Activated gamma-delta T cell treated with Interleukin-2 at 50 U/mL for 16 hours (primary cell): Measurements from ENCODE around the gene HOXB6.

Experiments
- DNase-seq: peaks from one replicate; pipeline ENCODE4 v3.0.0-alpha.2; 2020

HOXB6 gene

GRCh38 chr17:48634493-48635208 lies 29.9 kb upstream of the HOXB6 start:
- no peak for DNase-seq

- no peak for DNase-seq
Measured at GRCh38 chr17:48633266-48633677, 28.5 kb upstream of the HOXB6 start.

GRCh38 chr17:48632579-48633265 lies 27.9 kb upstream of the HOXB6 start:
- DNase-seq = no peak

- DNase-seq = no peak
Measured at GRCh38 chr17:48631693-48632578, 27.1 kb upstream of the HOXB6 start.

DNA sequence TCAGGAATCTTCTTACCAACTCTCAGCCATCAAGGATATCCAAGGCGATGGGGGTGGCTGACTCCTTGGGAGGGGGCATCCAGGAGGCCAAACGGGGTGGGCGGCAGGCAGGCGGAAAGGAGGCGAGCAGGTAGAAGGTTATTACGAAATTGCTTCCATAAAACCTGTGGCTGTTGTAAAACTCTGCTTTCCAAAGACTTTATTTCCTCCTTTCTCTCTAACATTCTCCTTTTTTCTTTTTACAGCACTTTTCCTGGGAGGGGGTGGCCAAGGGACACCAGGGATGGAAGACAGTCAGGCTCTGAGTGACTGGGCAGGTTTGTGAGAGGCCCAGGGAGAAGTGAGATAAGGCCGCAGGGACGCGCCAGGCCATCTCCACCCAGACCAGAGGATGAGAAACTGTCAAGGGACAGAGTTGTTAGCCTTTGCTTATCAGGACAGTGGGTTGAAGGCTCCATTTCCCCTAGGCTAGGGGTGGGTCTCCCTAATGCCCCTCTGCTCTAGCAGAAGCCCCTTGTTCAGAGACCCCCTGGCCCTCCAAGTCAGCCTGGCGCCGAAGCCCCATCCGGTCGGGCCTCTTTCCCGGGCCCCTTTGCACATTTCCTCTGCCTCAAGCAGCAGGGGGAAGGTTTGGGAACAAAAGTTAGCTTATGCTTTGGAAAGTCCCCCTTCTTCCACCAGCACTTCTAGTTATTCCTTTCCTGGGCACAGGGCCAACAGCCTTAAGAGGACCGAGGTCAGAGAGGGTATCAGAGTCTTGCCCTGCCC lies 26.3 kb upstream of the HOXB6 start:
- no peak for DNase-seq

GRCh38 chr17:48630009-48630924 lies 25.5 kb upstream of the HOXB6 start:
- DNase-seq = no peak

DNA sequence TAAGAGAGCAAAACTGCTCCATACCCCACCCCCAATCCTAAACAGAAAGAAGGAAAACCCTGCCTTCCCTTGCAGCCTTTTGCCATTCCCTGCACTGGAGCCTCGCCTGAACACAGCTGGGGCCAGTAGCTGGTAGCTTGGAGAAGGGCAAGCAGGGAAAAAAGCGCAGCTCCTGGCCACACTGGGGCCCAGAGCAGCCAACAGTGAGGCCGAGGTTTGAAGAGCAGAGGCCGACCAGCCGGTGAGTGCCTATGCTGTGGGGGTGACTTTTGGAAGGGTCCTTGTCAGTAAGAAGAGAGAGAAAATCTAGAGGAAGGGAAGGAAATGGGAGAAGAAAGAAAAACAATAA lies 24.6 kb upstream of the HOXB6 start:
- no peak for DNase-seq

DNA sequence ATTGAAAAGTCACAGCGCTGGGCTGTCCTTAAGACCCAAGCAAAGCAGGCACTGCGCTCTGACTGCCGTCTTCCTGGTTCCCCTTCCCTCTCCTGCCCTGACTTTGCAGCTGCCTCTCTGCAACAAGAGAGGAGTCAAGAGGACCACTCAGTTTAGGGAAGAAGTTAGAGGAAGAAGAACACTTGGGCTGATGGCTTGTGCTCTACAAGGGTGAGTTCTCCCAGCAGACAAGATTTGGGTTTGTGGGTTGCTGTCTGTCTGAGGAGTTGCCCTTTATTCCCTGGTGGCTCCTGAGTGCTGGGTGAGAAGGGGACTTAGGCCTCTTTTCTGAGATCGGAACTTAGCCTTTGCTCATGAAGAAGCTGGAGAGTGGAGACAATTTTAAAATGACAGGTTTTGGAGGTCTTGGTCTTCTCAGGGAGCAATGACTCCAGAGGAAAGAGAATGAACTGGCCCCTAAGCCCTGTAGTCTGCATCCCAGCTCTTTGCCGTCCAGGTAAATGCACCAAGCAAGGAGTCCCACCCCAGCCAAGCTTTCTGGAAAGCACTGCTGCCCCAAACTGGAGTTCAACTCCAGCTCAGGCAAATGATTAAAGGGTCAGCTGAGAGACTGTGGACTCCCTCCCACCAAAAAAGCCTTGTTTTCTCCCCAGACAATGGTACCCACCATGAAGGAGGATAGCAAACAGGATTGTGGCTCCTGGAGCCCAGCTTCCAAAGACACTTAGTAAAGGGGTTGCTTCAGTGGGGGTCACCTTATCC lies 24.0 kb upstream of the HOXB6 start:
- no peak for DNase-seq

DNA sequence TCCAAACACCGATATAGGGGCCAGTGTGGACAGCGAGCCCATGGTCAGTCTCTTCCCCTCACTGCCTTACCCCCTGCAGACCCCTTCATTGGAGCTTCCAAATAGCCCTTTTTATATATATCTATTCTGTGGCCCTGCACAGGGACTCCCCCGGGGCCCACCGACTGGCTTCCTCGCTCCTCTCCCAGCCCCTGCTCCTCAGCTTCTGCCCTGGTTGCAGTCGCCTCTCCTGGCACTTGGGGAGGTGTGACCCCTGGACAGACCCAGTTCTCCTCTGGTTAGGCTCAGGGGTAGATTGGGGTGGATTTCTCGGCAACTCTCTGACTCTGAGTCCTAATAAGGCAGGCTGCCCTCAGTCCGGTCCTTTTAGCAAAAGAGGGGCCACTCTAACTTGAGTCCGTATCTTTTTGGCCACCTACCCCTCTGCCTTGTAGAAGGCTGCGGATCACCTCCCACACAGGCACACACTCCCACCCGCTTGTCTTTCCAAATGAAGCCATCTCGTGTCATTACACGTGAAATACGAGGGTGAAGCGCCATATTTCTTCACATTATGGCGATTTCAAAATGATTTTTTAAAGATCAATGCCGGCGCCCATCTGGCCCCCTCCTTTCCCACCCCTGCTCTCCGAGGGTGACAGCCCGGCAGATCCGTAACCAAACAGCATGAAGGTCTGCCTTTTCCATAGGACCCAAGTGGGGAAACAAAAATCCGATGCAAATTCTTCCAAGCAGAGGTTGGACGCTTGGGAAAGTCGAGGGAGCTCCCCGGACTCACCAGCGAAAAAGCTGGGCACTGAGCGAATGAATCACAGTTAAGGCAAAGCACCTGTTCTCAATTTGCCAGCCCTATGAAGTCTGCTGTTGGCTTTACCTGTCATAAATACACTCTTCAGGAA lies 23.1 kb upstream of the HOXB6 start:
- no peak for DNase-seq

DNA sequence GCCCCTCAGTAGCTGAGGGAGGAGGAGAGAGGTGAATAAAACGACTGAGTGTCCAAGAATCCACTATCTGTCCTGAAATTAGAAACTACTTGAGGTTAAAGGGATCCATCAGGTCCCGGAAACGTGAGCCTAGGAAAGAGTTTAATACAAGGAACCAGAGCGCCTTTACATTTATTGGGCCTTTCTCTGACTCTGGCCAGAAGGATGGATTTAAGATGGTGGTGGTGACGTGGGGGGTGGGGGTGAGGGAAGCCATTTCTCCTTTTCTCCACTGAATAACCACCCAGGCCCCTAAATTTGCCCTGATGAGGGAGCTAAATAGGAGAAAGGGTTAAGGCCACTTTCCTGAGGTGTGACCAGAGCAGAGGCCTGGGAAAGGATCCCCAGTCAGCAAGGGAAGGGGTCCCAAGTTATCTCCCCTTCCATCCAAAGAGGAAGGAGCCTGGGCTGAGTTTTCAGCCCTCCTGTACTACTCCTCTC lies 22.4 kb upstream of the HOXB6 start:
- DNase-seq = no peak

DNA sequence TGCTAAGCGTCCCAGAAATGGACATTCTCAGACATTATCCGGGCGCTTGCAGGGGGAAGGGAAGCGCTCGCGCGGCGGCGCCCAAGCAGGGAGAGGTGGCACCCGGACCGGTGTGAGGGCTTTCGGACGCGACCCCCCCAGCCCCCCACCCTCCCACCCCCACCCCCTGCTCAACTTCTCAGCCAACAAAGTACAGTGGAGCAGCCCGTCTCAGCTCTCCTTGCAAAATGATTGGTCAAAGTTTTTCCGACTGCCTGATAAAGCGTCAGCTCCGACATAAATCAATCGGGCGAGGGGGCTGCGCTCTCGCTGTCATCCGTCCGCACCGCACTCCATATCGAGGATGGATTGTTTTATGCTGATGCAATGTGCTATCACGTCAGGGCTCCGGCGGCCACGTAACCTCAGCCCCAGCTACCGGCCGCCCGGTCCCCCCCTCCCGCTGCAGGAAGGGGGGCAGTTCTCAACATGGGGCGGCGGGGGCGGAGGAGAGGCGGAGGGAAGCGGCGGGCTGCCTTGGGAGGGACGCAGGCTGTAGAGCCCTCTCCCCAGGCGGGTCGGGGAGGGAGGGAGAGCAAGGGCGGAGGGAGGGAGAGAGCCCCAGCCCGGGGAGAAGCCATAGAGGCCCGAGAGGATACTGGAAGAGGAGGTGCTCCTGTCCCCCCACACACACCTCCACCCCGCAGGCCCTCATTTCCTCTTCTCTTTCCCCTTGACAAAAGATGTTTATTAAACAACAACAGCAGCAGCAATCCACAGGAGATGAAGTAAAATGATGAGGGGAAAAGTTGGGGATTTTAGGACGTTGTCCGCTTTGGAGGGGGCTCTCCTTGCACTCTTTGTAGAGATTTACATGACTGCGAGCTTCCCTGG lies 21.7 kb upstream of the HOXB6 start, which contains the start of gene HOXB9:
HOXB9 (minus strand) TSS at position 114 of the 873 bp plus-strand sequence; CDS start at position 25, 89 bp downstream.
- DNase-seq = peak; percentile 42

GRCh38 chr17:48625495-48626244 lies 20.9 kb upstream of the HOXB6 start:
- DNase-seq = no peak

- no peak for DNase-seq
Measured at GRCh38 chr17:48624544-48625494, 20.0 kb upstream of the HOXB6 start.

DNA sequence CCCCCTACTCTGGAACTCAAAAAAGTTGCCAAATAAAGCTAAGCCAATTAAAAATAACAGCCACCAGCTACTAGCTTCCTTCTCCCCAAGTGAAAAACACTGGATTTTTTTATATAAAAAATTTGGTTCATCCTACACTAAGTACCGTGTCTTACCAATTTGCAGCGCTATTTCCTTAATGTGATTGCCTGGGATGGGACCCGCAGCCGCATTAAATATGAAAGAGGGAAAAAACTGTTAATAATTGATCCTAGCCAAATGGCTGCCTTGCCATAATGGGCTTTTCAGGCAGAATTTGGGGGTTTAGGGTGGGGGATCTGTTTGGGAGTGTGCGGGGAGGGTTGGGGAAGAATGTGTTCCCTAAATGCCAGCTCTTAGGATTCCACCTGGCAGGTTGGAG lies 19.3 kb upstream of the HOXB6 start:
- DNase-seq = no peak

GRCh38 chr17:48623583-48623982 lies 18.8 kb upstream of the HOXB6 start:
- no peak for DNase-seq

DNA sequence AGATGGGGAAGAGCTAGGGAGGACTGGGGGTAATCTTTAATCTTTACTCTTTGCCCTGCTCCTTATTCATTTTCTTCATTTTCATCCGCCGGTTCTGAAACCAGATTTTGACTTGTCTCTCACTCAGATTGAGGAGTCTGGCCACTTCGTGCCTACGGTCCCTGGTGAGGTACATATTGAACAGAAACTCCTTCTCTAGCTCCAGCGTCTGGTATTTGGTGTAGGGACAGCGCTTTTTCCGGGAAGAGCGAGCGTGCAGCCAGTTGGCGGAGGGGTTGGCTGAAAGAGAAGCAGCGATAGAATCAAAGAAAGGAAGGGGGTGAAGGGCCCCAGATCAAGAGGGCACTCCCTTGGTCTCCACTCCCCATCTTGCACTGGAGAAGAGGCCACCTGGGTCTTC lies 18.1 kb upstream of the HOXB6 start:
- DNase-seq = no peak
